GM23338 (cell line): ENCODE results near the gene CATSPERZ. TPM values are rescaled to one million over a fixed set of nuclear protein-coding genes. Genes with fewer than 3 reads are reported as not detected.
A peak's percentile ranks its signal among the peaks of the same experiment; 100 is the strongest.

Source experiments
- ATAC-seq: fragments of 200-7000 bp; cut with Tn5 transposase; 3 replicates; pipeline ENCODE4 v1.9.1; 2020
- DNase-seq: peaks from one replicate; pipeline ENCODE4 v3.0.0-alpha.2; 2015; ENCODE audit warnings: low spot score
- H2AFZ ChIP-seq: fragments of 200-600 bp; sonication (generic); 2 replicates; pipeline ENCODE4 v1.8.0; 2016; ENCODE audit warnings: antibody characterized with exemption, mild to moderate bottlenecking, moderate library complexity
- H3F3A ChIP-seq: fragments of 200-600 bp; sonication (generic); replicated peaks from 2 replicates; pipeline ENCODE4 v1.8.0; 2017; ENCODE audit warnings: antibody characterized with exemption, mixed run types, low read depth
- H3K27ac ChIP-seq: fragments of 200-600 bp; sonication (generic); 2 replicates; pipeline ENCODE4 v1.6.1; 2016; ENCODE audit warnings: low read depth
- H3K27me3 ChIP-seq: fragments of 200-600 bp; sonication (generic); 2 replicates; pipeline ENCODE4 v1.8.0; 2016; ENCODE audit warnings: mild to moderate bottlenecking, mixed run types, moderate library complexity; ENCODE audit not compliant: insufficient read depth
- H3K36me3 ChIP-seq: fragments of 200-600 bp; sonication (generic); 2 replicates; pipeline ENCODE4 v1.8.0; 2016; ENCODE audit warnings: mild to moderate bottlenecking; ENCODE audit not compliant: insufficient read depth
- H3K4me1 ChIP-seq: fragments of 200-600 bp; sonication (generic); 2 replicates; pipeline ENCODE4 v1.8.0; 2016; ENCODE audit warnings: mild to moderate bottlenecking, moderate library complexity; ENCODE audit not compliant: insufficient read depth
- H3K4me2 ChIP-seq: fragments of 200-600 bp; sonication (generic); 2 replicates; pipeline ENCODE4 v1.7.1; 2017; ENCODE audit warnings: mixed run types
- H3K4me3 ChIP-seq: fragments of 200-600 bp; sonication (generic); 2 replicates; pipeline ENCODE4 v1.6.1; 2016; ENCODE audit warnings: mixed run types
- H3K79me2 ChIP-seq: fragments of 200-600 bp; sonication (generic); replicated peaks from 2 replicates; pipeline ENCODE4 v1.8.0; 2017; ENCODE audit warnings: mild to moderate bottlenecking; ENCODE audit not compliant: insufficient read depth
- H3K9me2 ChIP-seq: fragments of 200-600 bp; sonication (generic); 2 replicates; pipeline ENCODE4 v1.8.0; 2017; ENCODE audit not compliant: insufficient read depth
- H4K20me1 ChIP-seq: fragments of 200-600 bp; sonication (generic); replicated peaks from 2 replicates; pipeline ENCODE4 v1.8.0; 2017; ENCODE audit warnings: mild to moderate bottlenecking; ENCODE audit not compliant: insufficient read depth
- H3K27ac Mint-ChIP-seq: 2 replicates; pipeline ENCODE4 v1.8.0; 2020; ENCODE audit warnings: inconsistent platforms, mild to moderate bottlenecking, moderate library complexity, mixed read lengths
- H3K27me3 Mint-ChIP-seq: 3 replicates; pipeline ENCODE4 v1.8.0; 2022; ENCODE audit warnings: low read depth, mild to moderate bottlenecking, moderate library complexity, mixed read lengths, inconsistent platforms; ENCODE audit not compliant: insufficient read depth, poor library complexity
- H3K36me3 Mint-ChIP-seq: 3 replicates; pipeline ENCODE4 v1.8.0; 2021; ENCODE audit warnings: low read depth, mild to moderate bottlenecking, inconsistent platforms, moderate library complexity, mixed read lengths
- H3K4me1 Mint-ChIP-seq: 3 replicates; pipeline ENCODE4 v1.8.0; 2020; ENCODE audit warnings: mild to moderate bottlenecking, inconsistent platforms, mixed read lengths
- H3K4me3 Mint-ChIP-seq: 3 replicates; pipeline ENCODE4 v1.8.0; 2021; ENCODE audit warnings: moderate library complexity, mild to moderate bottlenecking, inconsistent platforms, mixed read lengths
- H3K9me3 Mint-ChIP-seq: 3 replicates; pipeline ENCODE4 v1.8.0; 2020; ENCODE audit warnings: moderate library complexity, mild to moderate bottlenecking, inconsistent platforms, mixed read lengths
- CREB1 ChIP-seq: fragments of 250-450 bp; sonication (Bioruptor Pico); IDR thresholded peaks from 2 replicates; pipeline ENCODE4 v1.5.0; 2020; ENCODE audit warnings: low read depth, mild to moderate bottlenecking, moderate library complexity
- POLR2AphosphoS5 ChIP-seq: IDR thresholded peaks from 2 replicates; pipeline ENCODE4 v1.6.1; 2016; ENCODE audit warnings: antibody characterized with exemption, low read depth
- polyA plus RNA-seq: library from polyadenylated mRNA; unstranded; fragments of >200 nt; fragmentation: Nextera tagmentation; extraction: Ambion mirVana; gene quantifications from 2 replicates; pipeline ENCODE4 v1.2.1, GENCODE V29; 2016
- total RNA-seq: library from RNA; depleted of rRNA; stranded (reverse); fragments of >200 nt; shearing (Covaris generic); gene quantifications from 2 replicates; pipeline ENCODE4 v1.2.3, GENCODE V29; 2014
- TF ChIP-seq, protein P1 (sequence below): IDR thresholded peaks from one replicate; pipeline ENCODE4 v1.6.1; 2018; ENCODE audit warnings: antibody characterized with exemption; ENCODE audit not compliant: unreplicated experiment
- TF ChIP-seq, protein P2 (sequence below): IDR thresholded peaks from 2 replicates; pipeline ENCODE4 v1.6.1; 2016; ENCODE audit warnings: antibody characterized with exemption
- TF ChIP-seq, protein P3 (sequence below): fragments of 250-450 bp; sonication (Bioruptor Pico); IDR thresholded peaks from 2 replicates; pipeline ENCODE4 v1.5.0; 2020; ENCODE audit warnings: mild to moderate bottlenecking, moderate library complexity

CATSPERZ gene
- total and polyA plus RNA-seq, 2 experiments from 2014 or later: 0.99 TPM; not detected in 1

DNA sequence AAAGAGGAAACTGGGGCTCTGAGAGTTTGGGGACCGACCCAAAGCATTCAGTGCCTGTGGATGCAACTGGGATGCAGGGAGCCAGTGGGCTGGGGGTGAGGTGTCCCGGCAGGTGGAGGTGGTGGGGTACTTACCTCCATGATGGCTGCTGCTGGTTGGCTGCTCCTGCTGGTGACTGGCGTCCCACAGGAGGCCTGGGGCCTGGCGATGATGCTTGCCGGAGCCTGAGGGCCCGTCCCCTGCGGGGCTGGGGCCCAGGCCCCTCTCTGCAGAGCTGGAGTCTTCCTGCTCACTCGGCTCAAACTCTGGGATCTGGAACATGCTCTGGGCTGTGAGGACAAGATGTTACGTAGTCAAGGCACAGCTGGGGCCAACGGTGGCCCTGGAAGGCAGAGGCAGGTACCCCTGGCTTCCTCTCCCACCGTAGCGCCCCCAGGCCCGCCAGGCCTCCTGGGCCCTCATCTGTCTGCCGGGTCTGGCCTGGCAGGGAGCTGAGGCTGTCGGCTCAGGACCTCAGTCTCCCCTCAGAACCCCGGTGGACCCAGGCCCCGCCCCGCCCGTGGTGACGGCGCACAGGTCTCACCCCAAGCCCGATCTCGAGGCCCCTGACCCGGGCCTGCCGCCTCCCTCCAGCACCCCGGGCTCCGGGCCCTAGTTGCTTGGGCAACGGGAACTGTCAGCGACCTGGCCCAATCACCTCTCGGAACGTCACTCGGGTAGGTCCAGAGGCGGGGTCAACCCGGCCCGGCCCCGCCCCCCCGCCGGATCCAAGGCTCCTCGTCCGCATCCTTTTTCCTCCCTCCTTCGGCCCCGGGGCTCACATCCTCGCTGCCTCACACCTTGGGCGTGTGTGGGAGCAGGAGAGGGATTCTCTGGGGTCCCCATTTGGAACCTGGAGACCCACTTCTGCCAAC, 15.9 kb upstream of the CATSPERZ start, which contains the start of gene BAD:
Gene BAD (minus strand): TSS at position 618 of the 914 bp plus-strand sequence. CDS start 297 bp downstream, at position 321.
- Histone ChIP-seq H3K4me3 (peak within 1 kb of the TSS; percentile 95), H3K27ac (peak within 1 kb of the TSS; percentile 84; the same call in 1 of the 2 replicates), H3K27me3 (peaks cover 15% of the 10 kb centered on the region), H3K4me2 (peak within 1 kb of the TSS; percentile 99), H3K4me1 (peaks cover 8% of the 10 kb centered on the region), H2AFZ (peak within 1 kb of the TSS; percentile 98), H4K20me1 (no peaks in the 10 kb centered on the region; the same call in 1 of the 2 replicates), H3K79me2 (no peaks in the 10 kb centered on the region), H3K36me3 (no peaks in the 10 kb centered on the region), H3K9me2 (no peaks in the 10 kb centered on the region), H3F3A (peaks cover 6% of the 10 kb centered on the region; the same call in 1 of the 2 replicates)
- TF ChIP-seq POLR2AphosphoS5 (peak; percentile 65), CREB1 (CRISPR knock-in tag) (peak; percentile 93)
- TF ChIP-seq, protein P1, sequence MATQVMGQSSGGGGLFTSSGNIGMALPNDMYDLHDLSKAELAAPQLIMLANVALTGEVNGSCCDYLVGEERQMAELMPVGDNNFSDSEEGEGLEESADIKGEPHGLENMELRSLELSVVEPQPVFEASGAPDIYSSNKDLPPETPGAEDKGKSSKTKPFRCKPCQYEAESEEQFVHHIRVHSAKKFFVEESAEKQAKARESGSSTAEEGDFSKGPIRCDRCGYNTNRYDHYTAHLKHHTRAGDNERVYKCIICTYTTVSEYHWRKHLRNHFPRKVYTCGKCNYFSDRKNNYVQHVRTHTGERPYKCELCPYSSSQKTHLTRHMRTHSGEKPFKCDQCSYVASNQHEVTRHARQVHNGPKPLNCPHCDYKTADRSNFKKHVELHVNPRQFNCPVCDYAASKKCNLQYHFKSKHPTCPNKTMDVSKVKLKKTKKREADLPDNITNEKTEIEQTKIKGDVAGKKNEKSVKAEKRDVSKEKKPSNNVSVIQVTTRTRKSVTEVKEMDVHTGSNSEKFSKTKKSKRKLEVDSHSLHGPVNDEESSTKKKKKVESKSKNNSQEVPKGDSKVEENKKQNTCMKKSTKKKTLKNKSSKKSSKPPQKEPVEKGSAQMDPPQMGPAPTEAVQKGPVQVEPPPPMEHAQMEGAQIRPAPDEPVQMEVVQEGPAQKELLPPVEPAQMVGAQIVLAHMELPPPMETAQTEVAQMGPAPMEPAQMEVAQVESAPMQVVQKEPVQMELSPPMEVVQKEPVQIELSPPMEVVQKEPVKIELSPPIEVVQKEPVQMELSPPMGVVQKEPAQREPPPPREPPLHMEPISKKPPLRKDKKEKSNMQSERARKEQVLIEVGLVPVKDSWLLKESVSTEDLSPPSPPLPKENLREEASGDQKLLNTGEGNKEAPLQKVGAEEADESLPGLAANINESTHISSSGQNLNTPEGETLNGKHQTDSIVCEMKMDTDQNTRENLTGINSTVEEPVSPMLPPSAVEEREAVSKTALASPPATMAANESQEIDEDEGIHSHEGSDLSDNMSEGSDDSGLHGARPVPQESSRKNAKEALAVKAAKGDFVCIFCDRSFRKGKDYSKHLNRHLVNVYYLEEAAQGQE: no peak
- Mint-ChIP-seq H3K27me3 (peaks cover 21% of the 10 kb centered on the region), H3K9me3 (no peaks in the 10 kb centered on the region), H3K4me3 (peak within 1 kb of the TSS; percentile 81), H3K36me3 (peaks cover 10% of the 10 kb centered on the region; the same call in 2 of the 3 replicates), H3K27ac (no peak within 1 kb of the TSS; the same call in 1 of the 2 replicates), H3K4me1 (peaks cover 8% of the 10 kb centered on the region)
- ATAC-seq: peak; percentile 92
- DNase-seq: peak; percentile 98

DNA sequence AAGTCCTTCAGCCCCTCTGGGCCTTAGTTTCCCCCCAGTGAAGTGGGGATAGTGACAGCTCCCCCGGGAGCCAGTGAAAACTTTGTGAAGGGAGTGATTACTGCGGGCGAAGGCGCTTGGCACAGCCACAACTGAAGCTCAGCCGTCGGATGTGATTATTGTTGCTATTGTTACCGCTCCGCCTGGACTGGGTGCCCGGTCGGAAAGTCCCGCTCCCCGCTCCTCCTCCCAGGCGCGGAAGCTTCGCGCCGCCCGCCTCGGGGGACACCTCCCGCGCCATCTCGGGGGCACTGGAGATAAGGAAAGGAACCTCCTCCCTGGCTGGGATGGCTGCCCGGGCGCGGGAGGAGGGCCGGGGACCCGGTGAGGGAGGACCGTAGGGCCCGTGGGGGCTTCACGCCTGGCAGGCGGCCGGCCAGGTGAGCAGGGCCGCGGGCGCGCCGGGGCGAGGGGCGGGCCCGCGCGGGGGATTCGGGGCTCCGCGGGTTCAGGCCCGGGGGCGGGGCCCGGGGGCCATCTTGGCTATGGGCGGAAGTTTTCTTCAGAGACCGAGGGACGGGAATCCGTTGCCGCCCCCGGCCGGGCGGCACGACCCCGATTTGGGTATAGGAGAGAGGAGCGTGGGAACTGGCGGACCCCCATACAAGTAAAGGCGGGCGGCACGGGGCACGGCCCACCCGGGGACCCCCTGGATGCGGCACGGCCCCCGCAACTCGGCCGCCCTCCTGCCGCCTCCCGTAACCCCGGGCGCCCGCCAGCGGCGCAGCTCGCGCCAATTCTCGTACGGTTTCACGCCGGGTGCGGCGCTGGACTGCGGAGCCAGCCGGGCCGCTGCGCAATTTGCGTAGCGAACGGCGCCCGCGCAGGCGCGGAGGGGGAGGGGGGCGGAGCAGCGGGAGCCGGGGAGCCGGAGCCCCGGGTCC, 14.9 kb upstream of the CATSPERZ start, which contains the start of gene GPR137:
Gene GPR137 (plus strand): TSS at position 887 of the 923 bp plus-strand sequence. CDS start 677 bp downstream, outside the sequence.
- Histone ChIP-seq H3K4me3 (peak within 1 kb of the TSS; percentile 95), H3F3A (peaks cover 6% of the 10 kb centered on the region; the same call in 1 of the 2 replicates), H3K27ac (peak within 1 kb of the TSS; percentile 84; the same call in 1 of the 2 replicates), H4K20me1 (no peaks in the 10 kb centered on the region), H3K4me1 (peaks cover 8% of the 10 kb centered on the region), H2AFZ (peak within 1 kb of the TSS; percentile 98), H3K27me3 (peaks cover 24% of the 10 kb centered on the region), H3K9me2 (no peaks in the 10 kb centered on the region), H3K79me2 (no peaks in the 10 kb centered on the region), H3K4me2 (peak within 1 kb of the TSS; percentile 99), H3K36me3 (no peaks in the 10 kb centered on the region)
- Mint-ChIP-seq H3K9me3 (no peaks in the 10 kb centered on the region; the same call in 2 of the 3 replicates), H3K4me1 (peaks cover 8% of the 10 kb centered on the region), H3K36me3 (peaks cover 10% of the 10 kb centered on the region; the same call in 2 of the 3 replicates), H3K27me3 (peaks cover 30% of the 10 kb centered on the region), H3K4me3 (peak within 1 kb of the TSS; percentile 81), H3K27ac (no peak within 1 kb of the TSS)
- ATAC-seq: peak; percentile 44
- peak; percentile 80 for DNase-seq
- TF ChIP-seq, protein P2, sequence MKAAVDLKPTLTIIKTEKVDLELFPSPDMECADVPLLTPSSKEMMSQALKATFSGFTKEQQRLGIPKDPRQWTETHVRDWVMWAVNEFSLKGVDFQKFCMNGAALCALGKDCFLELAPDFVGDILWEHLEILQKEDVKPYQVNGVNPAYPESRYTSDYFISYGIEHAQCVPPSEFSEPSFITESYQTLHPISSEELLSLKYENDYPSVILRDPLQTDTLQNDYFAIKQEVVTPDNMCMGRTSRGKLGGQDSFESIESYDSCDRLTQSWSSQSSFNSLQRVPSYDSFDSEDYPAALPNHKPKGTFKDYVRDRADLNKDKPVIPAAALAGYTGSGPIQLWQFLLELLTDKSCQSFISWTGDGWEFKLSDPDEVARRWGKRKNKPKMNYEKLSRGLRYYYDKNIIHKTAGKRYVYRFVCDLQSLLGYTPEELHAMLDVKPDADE: no peak
- TF ChIP-seq, protein P3, sequence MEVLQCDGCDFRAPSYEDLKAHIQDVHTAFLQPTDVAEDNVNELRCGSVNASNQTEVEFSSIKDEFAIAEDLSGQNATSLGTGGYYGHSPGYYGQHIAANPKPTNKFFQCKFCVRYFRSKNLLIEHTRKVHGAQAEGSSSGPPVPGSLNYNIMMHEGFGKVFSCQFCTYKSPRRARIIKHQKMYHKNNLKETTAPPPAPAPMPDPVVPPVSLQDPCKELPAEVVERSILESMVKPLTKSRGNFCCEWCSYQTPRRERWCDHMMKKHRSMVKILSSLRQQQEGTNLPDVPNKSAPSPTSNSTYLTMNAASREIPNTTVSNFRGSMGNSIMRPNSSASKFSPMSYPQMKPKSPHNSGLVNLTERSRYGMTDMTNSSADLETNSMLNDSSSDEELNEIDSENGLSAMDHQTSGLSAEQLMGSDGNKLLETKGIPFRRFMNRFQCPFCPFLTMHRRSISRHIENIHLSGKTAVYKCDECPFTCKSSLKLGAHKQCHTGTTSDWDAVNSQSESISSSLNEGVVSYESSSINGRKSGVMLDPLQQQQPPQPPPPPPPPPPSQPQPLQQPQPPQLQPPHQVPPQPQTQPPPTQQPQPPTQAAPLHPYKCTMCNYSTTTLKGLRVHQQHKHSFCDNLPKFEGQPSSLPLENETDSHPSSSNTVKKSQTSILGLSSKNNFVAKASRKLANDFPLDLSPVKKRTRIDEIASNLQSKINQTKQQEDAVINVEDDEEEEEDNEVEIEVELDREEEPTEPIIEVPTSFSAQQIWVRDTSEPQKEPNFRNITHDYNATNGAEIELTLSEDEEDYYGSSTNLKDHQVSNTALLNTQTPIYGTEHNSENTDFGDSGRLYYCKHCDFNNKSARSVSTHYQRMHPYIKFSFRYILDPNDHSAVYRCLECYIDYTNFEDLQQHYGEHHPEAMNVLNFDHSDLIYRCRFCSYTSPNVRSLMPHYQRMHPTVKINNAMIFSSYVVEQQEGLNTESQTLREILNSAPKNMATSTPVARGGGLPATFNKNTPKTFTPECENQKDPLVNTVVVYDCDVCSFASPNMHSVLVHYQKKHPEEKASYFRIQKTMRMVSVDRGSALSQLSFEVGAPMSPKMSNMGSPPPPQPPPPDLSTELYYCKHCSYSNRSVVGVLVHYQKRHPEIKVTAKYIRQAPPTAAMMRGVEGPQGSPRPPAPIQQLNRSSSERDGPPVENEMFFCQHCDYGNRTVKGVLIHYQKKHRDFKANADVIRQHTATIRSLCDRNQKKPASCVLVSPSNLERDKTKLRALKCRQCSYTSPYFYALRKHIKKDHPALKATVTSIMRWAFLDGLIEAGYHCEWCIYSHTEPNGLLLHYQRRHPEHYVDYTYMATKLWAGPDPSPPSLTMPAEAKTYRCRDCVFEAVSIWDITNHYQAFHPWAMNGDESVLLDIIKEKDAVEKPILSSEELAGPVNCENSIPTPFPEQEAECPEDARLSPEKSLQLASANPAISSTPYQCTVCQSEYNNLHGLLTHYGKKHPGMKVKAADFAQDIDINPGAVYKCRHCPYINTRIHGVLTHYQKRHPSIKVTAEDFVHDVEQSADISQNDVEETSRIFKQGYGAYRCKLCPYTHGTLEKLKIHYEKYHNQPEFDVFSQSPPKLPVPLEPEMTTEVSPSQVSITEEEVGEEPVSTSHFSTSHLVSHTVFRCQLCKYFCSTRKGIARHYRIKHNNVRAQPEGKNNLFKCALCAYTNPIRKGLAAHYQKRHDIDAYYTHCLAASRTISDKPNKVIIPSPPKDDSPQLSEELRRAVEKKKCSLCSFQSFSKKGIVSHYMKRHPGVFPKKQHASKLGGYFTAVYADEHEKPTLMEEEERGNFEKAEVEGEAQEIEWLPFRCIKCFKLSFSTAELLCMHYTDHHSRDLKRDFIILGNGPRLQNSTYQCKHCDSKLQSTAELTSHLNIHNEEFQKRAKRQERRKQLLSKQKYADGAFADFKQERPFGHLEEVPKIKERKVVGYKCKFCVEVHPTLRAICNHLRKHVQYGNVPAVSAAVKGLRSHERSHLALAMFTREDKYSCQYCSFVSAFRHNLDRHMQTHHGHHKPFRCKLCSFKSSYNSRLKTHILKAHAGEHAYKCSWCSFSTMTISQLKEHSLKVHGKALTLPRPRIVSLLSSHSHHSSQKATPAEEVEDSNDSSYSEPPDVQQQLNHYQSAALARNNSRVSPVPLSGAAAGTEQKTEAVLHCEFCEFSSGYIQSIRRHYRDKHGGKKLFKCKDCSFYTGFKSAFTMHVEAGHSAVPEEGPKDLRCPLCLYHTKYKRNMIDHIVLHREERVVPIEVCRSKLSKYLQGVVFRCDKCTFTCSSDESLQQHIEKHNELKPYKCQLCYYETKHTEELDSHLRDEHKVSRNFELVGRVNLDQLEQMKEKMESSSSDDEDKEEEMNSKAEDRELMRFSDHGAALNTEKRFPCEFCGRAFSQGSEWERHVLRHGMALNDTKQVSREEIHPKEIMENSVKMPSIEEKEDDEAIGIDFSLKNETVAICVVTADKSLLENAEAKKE (CRISPR knock-in tag): no peak
